ENCODE results near the gene SLC2A13.

Gene SLC2A13

DNA sequence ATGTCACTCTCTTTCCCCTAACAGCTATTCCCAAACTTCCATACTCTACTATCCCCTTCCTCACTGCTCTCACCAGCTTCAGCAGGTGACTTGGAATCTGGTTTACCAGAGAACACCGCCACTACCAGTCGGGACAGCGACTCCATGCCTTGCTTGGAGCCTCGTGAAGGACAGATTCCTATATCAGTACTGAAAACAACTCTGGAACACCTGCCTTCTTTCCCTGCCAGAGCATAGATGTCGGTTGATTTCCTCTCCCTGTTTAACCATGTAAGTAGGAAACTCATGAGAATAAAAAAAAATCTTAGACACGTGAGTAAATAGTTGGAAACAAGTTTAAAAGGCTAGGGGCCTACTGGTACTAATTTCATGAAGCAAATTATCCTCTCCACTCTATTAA is 266.8 kb downstream of the SLC2A13 start:
- Histone ChIP-seq H3K9ac (ENCODE audit: low read length) (no peak overlapping the region), H3K4me3 (ENCODE audit: low read depth, low read length) (no peak overlapping the region), H3K9me3 (ENCODE audit: control insufficient read depth, insufficient read depth, low read depth, low read length) (no peaks in the 10 kb centered on the region), H3K36me3 (ENCODE audit: control insufficient read depth, insufficient read depth, low read length) (no peaks in the 10 kb centered on the region), H3K27me3 (ENCODE audit: control insufficient read depth, insufficient read depth, low read length) (no peaks in the 10 kb centered on the region), H3K4me1 (ENCODE audit: control insufficient read depth, insufficient read depth, low read length) (no peaks in the 10 kb centered on the region), H3K27ac (ENCODE audit: low read depth, low read length) (no peak overlapping the region)

DNA sequence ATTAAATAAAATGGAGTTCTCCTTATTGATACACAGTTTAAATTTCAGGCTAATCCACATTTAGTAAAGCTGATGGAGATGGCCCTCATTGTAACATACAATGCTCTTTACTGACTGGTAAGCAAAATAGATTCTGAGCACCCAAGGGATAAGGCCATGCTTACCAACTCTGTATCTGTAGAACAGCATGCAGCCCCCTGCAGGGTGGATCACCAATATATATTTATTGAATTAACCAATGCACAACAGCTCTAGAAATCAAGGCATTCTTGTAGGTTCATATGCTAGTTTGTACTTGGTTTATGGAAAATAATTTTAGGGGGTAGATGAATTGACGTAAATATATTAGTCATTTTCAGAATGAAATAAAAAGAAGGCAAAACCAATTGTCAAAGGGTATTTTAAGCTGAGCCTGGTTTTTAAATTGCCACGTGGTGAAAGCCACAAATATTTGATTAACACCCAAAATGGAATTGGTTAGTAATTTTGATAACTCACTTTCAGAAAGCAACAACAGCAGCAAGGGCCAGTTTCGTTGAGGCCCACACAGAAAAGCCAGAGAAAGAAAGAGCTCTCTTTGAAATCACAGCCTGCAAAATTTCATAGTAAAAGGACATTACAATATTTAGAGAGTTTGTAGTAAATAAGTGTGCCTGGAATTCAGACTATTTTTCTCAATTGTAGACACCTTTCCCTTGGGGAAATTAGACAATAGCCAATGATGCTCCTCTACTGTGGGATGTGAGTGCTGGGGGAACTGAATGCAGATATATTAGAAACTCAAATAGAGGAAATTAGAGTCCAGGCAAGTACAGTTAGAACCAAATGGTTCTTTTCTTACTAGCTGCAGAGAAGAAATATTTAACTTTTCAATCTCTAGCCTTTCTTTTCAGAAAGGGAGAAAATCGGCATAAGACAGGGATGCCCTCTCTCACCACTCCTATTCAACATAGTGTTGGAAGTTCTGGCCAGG is 270.1 kb downstream of the SLC2A13 start:
- Histone ChIP-seq H3K27ac (ENCODE audit: low read depth, low read length) (no peak overlapping the region), H3K4me3 (ENCODE audit: low read depth, low read length) (no peak overlapping the region), H3K4me1 (ENCODE audit: control insufficient read depth, insufficient read depth, low read length) (no peaks in the 10 kb centered on the region), H3K9me3 (ENCODE audit: control insufficient read depth, insufficient read depth, low read depth, low read length) (no peaks in the 10 kb centered on the region), H3K36me3 (ENCODE audit: control insufficient read depth, insufficient read depth, low read length) (no peaks in the 10 kb centered on the region), H3K27me3 (ENCODE audit: control insufficient read depth, insufficient read depth, low read length) (no peaks in the 10 kb centered on the region), H3K9ac (ENCODE audit: low read length) (no peak overlapping the region)

DNA sequence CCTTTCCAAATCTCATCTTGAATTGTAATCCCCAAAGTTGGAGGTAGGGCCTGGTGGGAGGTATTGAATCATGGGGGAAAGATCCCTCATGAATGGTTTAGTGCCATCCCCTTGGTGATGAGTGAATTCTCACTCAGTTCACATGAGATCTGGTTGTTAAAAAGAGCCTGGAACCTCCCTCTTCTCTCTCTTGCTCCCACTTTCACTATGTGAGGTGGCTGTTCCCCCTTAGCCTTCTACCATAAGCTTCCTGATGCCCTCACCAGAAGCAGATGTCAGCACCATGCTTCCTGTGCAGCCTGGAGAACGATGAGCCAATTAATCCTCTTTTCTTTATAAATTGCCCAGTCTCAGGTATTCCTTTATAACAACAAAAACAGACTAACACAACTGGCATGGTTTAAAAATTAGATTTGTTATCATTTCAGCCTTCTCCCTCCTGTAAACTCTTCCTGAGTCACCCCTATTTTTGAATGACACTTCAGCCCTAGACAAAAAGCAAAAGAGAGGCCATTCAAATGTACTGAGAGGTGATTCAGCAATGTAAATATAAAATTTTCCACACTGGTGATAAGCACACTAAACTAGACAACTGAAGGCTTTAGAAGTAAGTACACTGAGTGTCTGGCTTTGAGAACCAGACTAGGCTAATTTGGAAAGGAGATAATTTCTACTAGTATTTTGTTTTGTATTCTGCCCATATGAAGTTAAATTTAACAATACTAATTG is 274.1 kb downstream of the SLC2A13 start:
- Histone ChIP-seq H3K27ac (ENCODE audit: low read depth, low read length) (no peak overlapping the region), H3K36me3 (ENCODE audit: control insufficient read depth, insufficient read depth, low read length) (no peaks in the 10 kb centered on the region), H3K4me3 (ENCODE audit: low read depth, low read length) (no peak overlapping the region), H3K27me3 (ENCODE audit: control insufficient read depth, insufficient read depth, low read length) (no peaks in the 10 kb centered on the region), H3K9me3 (ENCODE audit: control insufficient read depth, insufficient read depth, low read depth, low read length) (no peaks in the 10 kb centered on the region), H3K4me1 (ENCODE audit: control insufficient read depth, insufficient read depth, low read length) (no peaks in the 10 kb centered on the region), H3K9ac (ENCODE audit: low read length) (no peak overlapping the region)

DNA sequence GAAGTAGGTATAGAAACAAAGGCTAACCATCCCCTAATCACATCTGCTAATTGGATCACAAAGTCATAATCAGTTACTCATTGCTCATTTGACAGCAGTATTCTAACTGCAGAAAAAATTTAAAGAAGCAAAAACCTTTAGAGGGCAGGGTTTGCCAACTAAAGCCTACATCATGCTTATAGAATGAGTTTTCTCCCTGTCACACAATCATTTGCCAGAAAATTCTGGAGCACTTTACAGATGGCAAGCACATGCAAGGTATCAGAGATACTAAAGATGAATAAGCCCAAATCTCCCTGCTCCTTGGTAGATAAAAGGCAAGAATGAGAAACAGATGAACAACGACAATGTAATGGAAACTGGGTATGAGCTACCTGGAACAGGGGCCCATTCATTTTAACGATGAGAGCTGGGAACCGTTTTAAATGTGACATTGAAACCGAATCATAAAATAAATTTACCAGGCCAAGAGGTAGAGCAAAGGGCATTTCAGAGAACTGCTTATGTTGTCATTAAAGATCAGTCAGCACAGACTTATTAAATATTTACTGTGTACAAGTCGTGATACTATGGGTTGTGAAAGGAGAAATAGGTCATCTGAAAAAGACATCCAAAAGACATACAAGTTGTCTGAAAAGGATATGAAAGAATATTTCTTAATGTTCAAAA is 274.9 kb downstream of the SLC2A13 start:
- Histone ChIP-seq H3K36me3 (ENCODE audit: control insufficient read depth, insufficient read depth, low read length) (no peaks in the 10 kb centered on the region), H3K9ac (ENCODE audit: low read length) (no peak overlapping the region), H3K9me3 (ENCODE audit: control insufficient read depth, insufficient read depth, low read depth, low read length) (no peaks in the 10 kb centered on the region), H3K4me3 (ENCODE audit: low read depth, low read length) (no peak overlapping the region), H3K27me3 (ENCODE audit: control insufficient read depth, insufficient read depth, low read length) (no peaks in the 10 kb centered on the region), H3K4me1 (ENCODE audit: control insufficient read depth, insufficient read depth, low read length) (no peaks in the 10 kb centered on the region), H3K27ac (ENCODE audit: low read depth, low read length) (no peak overlapping the region)

DNA sequence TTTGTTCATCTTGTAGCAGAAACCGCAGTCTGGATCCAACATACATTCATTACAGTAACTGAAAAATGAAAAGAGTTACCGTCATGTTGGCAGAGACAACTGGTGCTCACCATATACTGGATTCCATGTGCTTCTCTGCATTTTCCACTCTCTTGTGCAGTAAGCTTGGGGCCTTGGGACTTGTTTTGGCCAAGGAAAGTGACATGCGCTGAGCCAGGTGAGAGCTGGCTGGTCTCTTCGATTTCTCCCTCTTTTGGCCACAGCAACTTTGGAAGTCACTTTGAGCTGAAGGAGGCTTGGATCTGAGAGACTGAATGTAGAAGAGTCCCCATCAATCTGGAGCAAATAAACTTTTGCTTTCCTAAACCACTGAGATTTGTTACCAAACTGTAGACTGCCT is 275.7 kb downstream of the SLC2A13 start:
- no peaks in the 10 kb centered on the region for H3K36me3 ChIP-seq (ENCODE audit: control insufficient read depth, insufficient read depth, low read length)
- no peak overlapping the region for H3K9ac ChIP-seq (ENCODE audit: low read length)
- no peak overlapping the region for H3K27ac ChIP-seq (ENCODE audit: low read depth, low read length)
- no peaks in the 10 kb centered on the region for H3K4me1 ChIP-seq (ENCODE audit: control insufficient read depth, insufficient read depth, low read length)
- no peaks in the 10 kb centered on the region for H3K27me3 ChIP-seq (ENCODE audit: control insufficient read depth, insufficient read depth, low read length)
- H3K9me3 ChIP-seq (ENCODE audit: control insufficient read depth, insufficient read depth, low read depth, low read length), result no peaks in the 10 kb centered on the region
- no peak overlapping the region for H3K4me3 ChIP-seq (ENCODE audit: low read depth, low read length)

DNA sequence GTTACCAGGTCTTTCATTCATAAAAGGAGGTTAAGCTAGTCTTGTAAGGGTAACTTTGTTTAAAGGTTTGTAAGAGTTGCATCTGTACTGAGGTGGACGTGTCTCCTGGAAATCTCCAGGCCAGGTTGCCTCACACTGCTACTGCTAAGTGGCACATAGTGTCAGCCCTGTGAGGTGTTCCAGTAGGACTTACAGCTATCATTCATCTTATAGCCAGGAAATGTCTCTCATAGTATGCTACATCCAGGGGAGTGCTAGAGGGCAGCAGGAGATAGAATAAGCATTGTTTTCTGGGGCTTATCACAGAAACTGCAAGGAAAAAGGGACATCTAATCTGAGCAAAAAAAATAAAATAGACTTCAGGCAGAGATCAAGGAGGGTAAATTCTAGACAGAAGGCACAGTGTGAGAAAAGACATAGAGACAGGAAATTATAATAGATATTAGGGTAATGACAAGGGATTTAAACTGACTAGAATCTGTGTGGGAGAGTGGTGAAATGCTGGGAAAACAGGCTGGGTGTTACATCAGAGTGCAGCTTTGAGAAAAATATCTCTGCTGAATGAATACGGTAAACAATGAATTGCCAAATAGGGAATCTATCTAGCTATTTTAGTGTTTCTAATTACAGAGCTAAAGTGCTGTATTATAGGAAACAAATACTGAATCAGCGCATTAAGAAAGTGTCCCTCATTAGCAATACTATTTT is 281.2 kb downstream of the SLC2A13 start:
- no peak overlapping the region for H3K4me3 ChIP-seq (ENCODE audit: low read depth, low read length)
- no peaks in the 10 kb centered on the region for H3K4me1 ChIP-seq (ENCODE audit: control insufficient read depth, insufficient read depth, low read length)
- no peaks in the 10 kb centered on the region for H3K36me3 ChIP-seq (ENCODE audit: control insufficient read depth, insufficient read depth, low read length)
- no peaks in the 10 kb centered on the region for H3K27me3 ChIP-seq (ENCODE audit: control insufficient read depth, insufficient read depth, low read length)
- no peak overlapping the region for H3K9ac ChIP-seq (ENCODE audit: low read length)
- no peaks in the 10 kb centered on the region for H3K9me3 ChIP-seq (ENCODE audit: control insufficient read depth, insufficient read depth, low read depth, low read length)
- no peak overlapping the region for H3K27ac ChIP-seq (ENCODE audit: low read depth, low read length)

DNA sequence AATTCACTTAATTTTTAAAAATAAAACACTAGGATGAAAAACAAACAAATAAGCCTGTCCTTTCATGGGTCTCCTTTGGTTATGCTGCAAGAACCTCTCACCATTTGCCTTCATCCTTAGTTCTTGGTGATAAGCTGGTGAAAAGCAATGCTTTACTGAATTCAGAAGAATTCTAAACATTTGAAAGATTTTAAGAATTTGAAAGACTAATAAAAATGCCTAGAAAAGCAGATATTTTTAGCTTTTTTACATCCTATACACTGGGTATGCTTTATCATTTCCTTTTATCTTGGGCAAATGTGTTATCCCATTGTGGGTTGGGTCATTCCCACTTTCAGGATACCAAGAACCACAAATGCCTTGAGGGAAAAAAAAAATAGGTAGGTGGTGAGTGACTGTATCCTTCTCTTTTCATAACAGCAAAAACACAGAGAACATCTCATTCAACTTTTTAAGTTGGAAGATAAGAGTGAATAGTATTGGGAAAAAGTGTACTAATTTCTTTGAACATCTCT is 289.2 kb downstream of the SLC2A13 start:
- H3K27me3 ChIP-seq (ENCODE audit: control insufficient read depth, insufficient read depth, low read length), result no peaks in the 10 kb centered on the region
- H3K4me1 ChIP-seq (ENCODE audit: control insufficient read depth, insufficient read depth, low read length), result no peaks in the 10 kb centered on the region
- H3K4me3 ChIP-seq (ENCODE audit: low read depth, low read length), result no peak overlapping the region
- H3K9ac ChIP-seq (ENCODE audit: low read length), result no peak overlapping the region
- H3K27ac ChIP-seq (ENCODE audit: low read depth, low read length), result no peak overlapping the region; the same call in 1 of the 2 replicates
- no peaks in the 10 kb centered on the region for H3K36me3 ChIP-seq (ENCODE audit: control insufficient read depth, insufficient read depth, low read length)
- no peaks in the 10 kb centered on the region for H3K9me3 ChIP-seq (ENCODE audit: control insufficient read depth, insufficient read depth, low read depth, low read length)

DNA sequence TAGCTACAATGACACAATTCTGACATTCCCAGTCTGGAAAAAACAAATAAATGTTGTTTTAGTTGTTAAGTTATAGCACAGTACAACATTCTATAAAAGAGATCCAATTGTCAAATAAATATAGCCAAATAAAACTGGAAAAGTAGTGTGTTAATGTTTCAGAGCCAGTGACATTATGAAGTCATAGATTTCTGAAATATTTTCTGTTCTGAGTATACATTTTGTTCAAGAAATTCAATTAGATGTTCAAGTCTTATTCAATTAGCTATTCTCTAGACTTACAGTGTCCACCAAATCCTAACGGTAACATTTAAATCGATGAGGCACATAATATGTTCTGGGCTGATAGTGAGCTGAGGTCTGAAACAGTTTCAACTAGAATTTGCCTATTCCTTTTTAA is 290.1 kb downstream of the SLC2A13 start:
- Histone ChIP-seq H3K36me3 (ENCODE audit: control insufficient read depth, insufficient read depth, low read length) (no peaks in the 10 kb centered on the region), H3K27ac (ENCODE audit: low read depth, low read length) (no peak overlapping the region), H3K27me3 (ENCODE audit: control insufficient read depth, insufficient read depth, low read length) (no peaks in the 10 kb centered on the region), H3K4me1 (ENCODE audit: control insufficient read depth, insufficient read depth, low read length) (no peaks in the 10 kb centered on the region), H3K9ac (ENCODE audit: low read length) (no peak overlapping the region), H3K4me3 (ENCODE audit: low read depth, low read length) (no peak overlapping the region), H3K9me3 (ENCODE audit: control insufficient read depth, insufficient read depth, low read depth, low read length) (peaks cover 1% of the 10 kb centered on the region; the same call in 1 of the 2 replicates)

DNA sequence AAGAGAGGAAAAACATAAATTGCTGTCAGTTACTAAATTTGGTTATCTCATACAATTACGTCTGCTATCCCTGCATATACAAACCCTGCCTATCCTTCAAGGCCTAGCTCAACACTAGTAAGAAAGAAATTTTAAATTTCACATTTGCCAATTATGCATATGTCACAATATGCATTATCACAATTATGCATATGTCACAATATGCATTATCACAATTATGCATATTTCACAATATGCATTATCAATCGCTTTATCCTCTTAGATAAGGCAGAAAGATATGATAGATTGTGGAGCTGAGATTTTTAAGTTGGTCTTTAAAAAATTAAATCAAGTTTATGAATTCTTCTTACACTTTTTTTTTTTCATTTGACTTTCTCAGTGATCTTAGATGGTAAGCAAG is 291.3 kb downstream of the SLC2A13 start:
- no peaks in the 10 kb centered on the region for H3K27me3 ChIP-seq (ENCODE audit: control insufficient read depth, insufficient read depth, low read length)
- H3K27ac ChIP-seq (ENCODE audit: low read depth, low read length), result no peak overlapping the region
- H3K4me1 ChIP-seq (ENCODE audit: control insufficient read depth, insufficient read depth, low read length), result no peaks in the 10 kb centered on the region
- no peak overlapping the region for H3K9ac ChIP-seq (ENCODE audit: low read length)
- no peak overlapping the region for H3K4me3 ChIP-seq (ENCODE audit: low read depth, low read length)
- peaks cover 3% of the 10 kb centered on the region; the same call in 1 of the 2 replicates for H3K9me3 ChIP-seq (ENCODE audit: control insufficient read depth, insufficient read depth, low read depth, low read length)
- no peaks in the 10 kb centered on the region for H3K36me3 ChIP-seq (ENCODE audit: control insufficient read depth, insufficient read depth, low read length)

DNA sequence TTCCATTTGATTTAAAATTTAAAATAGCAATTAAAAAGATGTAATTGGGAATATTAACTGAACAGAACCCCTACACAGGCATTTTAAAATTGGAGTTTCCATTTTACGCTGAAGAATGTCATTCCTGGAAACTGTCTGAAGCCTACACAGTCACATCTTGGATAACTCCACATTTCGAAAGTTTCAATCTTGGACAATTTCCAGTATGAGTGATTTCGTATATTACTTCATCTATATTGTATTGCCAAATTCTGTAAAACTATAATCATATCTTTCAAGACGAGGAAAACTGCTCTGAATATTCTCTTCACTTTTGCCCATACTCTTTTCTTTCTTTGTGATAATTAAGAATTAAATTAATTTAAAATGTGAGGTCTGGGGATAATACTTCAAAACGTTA is 292.1 kb downstream of the SLC2A13 start:
- Histone ChIP-seq H3K36me3 (ENCODE audit: control insufficient read depth, insufficient read depth, low read length) (no peaks in the 10 kb centered on the region), H3K27me3 (ENCODE audit: control insufficient read depth, insufficient read depth, low read length) (no peaks in the 10 kb centered on the region), H3K9me3 (ENCODE audit: control insufficient read depth, insufficient read depth, low read depth, low read length) (peaks cover 3% of the 10 kb centered on the region; the same call in 1 of the 2 replicates), H3K9ac (ENCODE audit: low read length) (no peak overlapping the region), H3K4me3 (ENCODE audit: low read depth, low read length) (no peak overlapping the region), H3K4me1 (ENCODE audit: control insufficient read depth, insufficient read depth, low read length) (no peaks in the 10 kb centered on the region), H3K27ac (ENCODE audit: low read depth, low read length) (no peak overlapping the region)
